H1 (cell line): Measurements from ENCODE around the gene BNC2. TPM values are rescaled to one million over a fixed set of nuclear protein-coding genes. Genes with fewer than 3 reads are reported as not detected.

Source experiments
- CTCF ChIA-PET: fragments of 300-600 bp; sonication (Branson Sonifier 250); formaldehyde crosslinking; loops from one replicate; lab custom pipeline; 2021; ENCODE audit not compliant: partially characterized antibody; lab: Charles Lee
- POLR2A ChIA-PET: fragments of 300-600 bp; sonication (Branson Sonifier 250); formaldehyde crosslinking; loops from one replicate; lab custom pipeline; 2021; ENCODE audit warnings: inconsistent platforms; ENCODE audit not compliant: partially characterized antibody; lab: Charles Lee
- DNase-seq, 2 experiments: peaks; one replicate each; pipeline versions ENCODE4 v3.0.0 to v3.0.0-alpha.2; 2010 to 2022; ENCODE audit warnings: low spot score in 2 of 2, low read depth in 1 of 2, mixed read lengths in 1 of 2
- FAIRE-seq: peaks from 2 replicates; lab custom pipeline; 2011; peaks lifted over from hg19 to GRCh38; lab: Jason Lieb, UNC
- H2AFZ ChIP-seq: 2 replicates; pipeline ENCODE4 v1.8.1; 2012; ENCODE audit warnings: low read length, inconsistent platforms
- H2AK5ac ChIP-seq: 2 replicates; pipeline ENCODE4 v1.6.1; 2013; ENCODE audit warnings: low read depth, low read length
- H2BK120ac ChIP-seq: replicated peaks from 2 replicates; pipeline ENCODE3; 2013; ENCODE audit warnings: low read depth, low read length, inconsistent platforms
- H2BK12ac ChIP-seq: 2 replicates; pipeline ENCODE4 v1.6.1; 2013; ENCODE audit warnings: low read depth, low read length
- H2BK15ac ChIP-seq: 2 replicates; pipeline ENCODE4 v1.6.1; 2013; ENCODE audit warnings: low read length
- H2BK20ac ChIP-seq: 2 replicates; pipeline ENCODE4 v1.6.1; 2013; ENCODE audit warnings: low read length
- H2BK5ac ChIP-seq: 2 replicates; pipeline ENCODE4 v1.6.1; 2013; ENCODE audit warnings: low read depth, low read length
- H3K14ac ChIP-seq: 2 replicates; pipeline ENCODE4 v1.6.1; 2013; ENCODE audit warnings: inconsistent platforms; ENCODE audit not compliant: insufficient read length
- H3K18ac ChIP-seq: 2 replicates; pipeline ENCODE4 v1.6.1; 2013; ENCODE audit warnings: low read length; ENCODE audit errors: extremely low read depth
- H3K23ac ChIP-seq: 2 replicates; pipeline ENCODE4 v1.6.1; 2013; ENCODE audit warnings: inconsistent platforms; ENCODE audit not compliant: insufficient read length
- H3K23me2 ChIP-seq: 2 replicates; pipeline ENCODE4 v1.6.1; 2013; ENCODE audit warnings: low read depth, low read length
- H3K27ac ChIP-seq: 2 replicates; pipeline ENCODE4 v1.6.1; 2011; ENCODE audit warnings: low read depth, low read length, inconsistent platforms
- H3K27me3 ChIP-seq, 4 experiments: replicated peaks in 1 of 4; 1 replicate in 1 of 4; 2 replicates in 3 of 4; pipeline versions ENCODE4 v1.6.1 to v1.8.1; 2011 to 2013; ENCODE audit warnings: low read length in 3 of 4, mild to moderate bottlenecking in 3 of 4, inconsistent platforms in 2 of 4, mixed read lengths in 2 of 4, moderate library complexity in 1 of 4; ENCODE audit not compliant: control insufficient read depth in 3 of 4, insufficient read depth in 3 of 4; ENCODE audit errors: extremely low read depth in 1 of 4
- H3K36me3 ChIP-seq, 4 experiments: 2 replicates each; pipeline versions ENCODE4 v1.6.1 to v1.8.1; 2011 to 2013; ENCODE audit warnings: mild to moderate bottlenecking in 4 of 4, low read length in 3 of 4, moderate library complexity in 2 of 4, control low read depth in 1 of 4, inconsistent platforms in 1 of 4; ENCODE audit not compliant: insufficient read depth in 4 of 4, control insufficient read depth in 2 of 4
- H3K4ac ChIP-seq: replicated peaks from 2 replicates; pipeline ENCODE3; 2013; ENCODE audit warnings: low read length, low read depth, mixed read lengths, inconsistent platforms; ENCODE audit not compliant: insufficient read length
- H3K4me1 ChIP-seq, 4 experiments: replicated peaks in 1 of 4; 1 replicate in 1 of 4; 2 replicates in 3 of 4; pipeline versions ENCODE4 v1.6.1 to v1.8.1; 2011 to 2013; ENCODE audit warnings: low read length in 3 of 4, inconsistent platforms in 2 of 4, mixed read lengths in 1 of 4; ENCODE audit not compliant: insufficient read depth in 4 of 4, control insufficient read depth in 3 of 4
- H3K4me2 ChIP-seq, 2 experiments: 2 replicates each; pipeline versions ENCODE4 v1.6.1 to v1.8.1; 2011 to 2013; ENCODE audit warnings: low read depth in 2 of 2, low read length in 2 of 2, control low read depth in 1 of 2, inconsistent platforms in 1 of 2, mild to moderate bottlenecking in 1 of 2; ENCODE audit not compliant: insufficient read depth in 1 of 2
- H3K4me3 ChIP-seq, 4 experiments: fragments of 200-600, 300-600 bp in 1 of 4; sonication (generic), shearing (Covaris generic), sonication (Bioruptor Twin) in 1 of 4; 2 replicates each; pipeline versions ENCODE4 v1.5.1 to v1.8.1; 2011 to 2016; ENCODE audit warnings: low read length in 4 of 4, low read depth in 3 of 4, control low read depth in 2 of 4, inconsistent platforms in 2 of 4, mild to moderate bottlenecking in 2 of 4, mixed read lengths in 1 of 4, moderate library complexity in 1 of 4; ENCODE audit not compliant: insufficient read depth in 2 of 4; ENCODE audit errors: extremely low read depth in 1 of 4
- H3K56ac ChIP-seq: replicated peaks from 2 replicates; pipeline ENCODE3; 2013; ENCODE audit warnings: low read depth, mild to moderate bottlenecking, mixed read lengths, low read length, inconsistent platforms; ENCODE audit not compliant: insufficient read length
- H3K79me1 ChIP-seq: 2 replicates; pipeline ENCODE4 v1.6.1; 2013; ENCODE audit warnings: low read depth, low read length, control low read depth
- H3K79me2 ChIP-seq, 2 experiments: 2 replicates each; pipeline versions ENCODE4 v1.6.1 to v1.8.1; 2012 to 2013; ENCODE audit warnings: low read length in 2 of 2, mild to moderate bottlenecking in 2 of 2, inconsistent platforms in 1 of 2; ENCODE audit not compliant: insufficient read depth in 2 of 2, control insufficient read depth in 1 of 2
- H3K9ac ChIP-seq, 4 experiments: replicated peaks in 1 of 4; 1 replicate in 1 of 4; 2 replicates in 3 of 4; pipeline versions ENCODE4 v1.6.1 to v1.8.1; 2011 to 2013; ENCODE audit warnings: low read depth in 3 of 4, low read length in 3 of 4, control low read depth in 2 of 4, mild to moderate bottlenecking in 2 of 4, moderate library complexity in 2 of 4, inconsistent platforms in 1 of 4; ENCODE audit errors: extremely low read depth in 1 of 4
- H3K9me3 ChIP-seq, 2 experiments: 2 replicates each; pipeline versions ENCODE4 v1.6.1 to v1.8.1; 2012 to 2013; ENCODE audit warnings: mild to moderate bottlenecking in 2 of 2, moderate library complexity in 2 of 2, control low read depth in 1 of 2, inconsistent platforms in 1 of 2, low read depth in 1 of 2, low read length in 1 of 2, mixed read lengths in 1 of 2; ENCODE audit not compliant: insufficient read depth in 2 of 2
- H4K20me1 ChIP-seq, 2 experiments: replicated peaks in 1 of 2; 2 replicates each; pipeline versions ENCODE3 to v1.8.1; 2011 to 2013; ENCODE audit warnings: inconsistent platforms in 2 of 2, low read length in 2 of 2, mild to moderate bottlenecking in 1 of 2; ENCODE audit not compliant: insufficient read depth in 2 of 2, control insufficient read depth in 1 of 2
- H4K5ac ChIP-seq: 2 replicates; pipeline ENCODE4 v1.6.1; 2013; ENCODE audit warnings: low read length, low read depth, mixed read lengths, inconsistent platforms; ENCODE audit not compliant: insufficient read length
- H4K8ac ChIP-seq: 2 replicates; pipeline ENCODE4 v1.8.0; 2013; ENCODE audit warnings: mild to moderate bottlenecking, moderate library complexity, low read length, inconsistent platforms; ENCODE audit not compliant: insufficient read depth; ENCODE audit errors: extremely low read depth
- H4K91ac ChIP-seq: replicated peaks from 2 replicates; pipeline ENCODE3; 2013; ENCODE audit warnings: low read length, mixed read lengths, inconsistent platforms; ENCODE audit not compliant: insufficient read length
- BACH1 ChIP-seq: IDR thresholded peaks from 2 replicates; pipeline ENCODE4 v1.6.1; 2012; ENCODE audit warnings: low read length, improper control_type of control experiment
- EP300 ChIP-seq, 2 experiments: IDR thresholded peaks; 1 replicate in 1 of 2; 2 replicates in 1 of 2; pipeline ENCODE4 v1.6.1; 2011 to 2012; ENCODE audit warnings: low read depth in 2 of 2, low read length in 2 of 2, mild to moderate bottlenecking in 2 of 2, borderline replicate concordance in 1 of 2, inconsistent platforms in 1 of 2, moderate library complexity in 1 of 2
- FOSL1 ChIP-seq: IDR thresholded peaks from 2 replicates; pipeline ENCODE4 v1.6.1; 2011; ENCODE audit warnings: mild to moderate bottlenecking, low read depth, low read length, moderate library complexity; ENCODE audit not compliant: insufficient read depth
- KDM1A ChIP-seq: fragments of 200-600, 300-600 bp; sonication (generic); IDR thresholded peaks from 2 replicates; pipeline ENCODE4 v1.7.1; 2016; ENCODE audit warnings: mild to moderate bottlenecking, low read length, borderline replicate concordance
- KDM5A ChIP-seq: fragments of 200-600 bp; IDR thresholded peaks from 2 replicates; pipeline ENCODE4 v1.7.1; 2012; ENCODE audit warnings: mild to moderate bottlenecking, low read length, inconsistent platforms, mixed read lengths
- RFX5 ChIP-seq: IDR thresholded peaks from 2 replicates; pipeline ENCODE4 v1.6.1; 2011; ENCODE audit warnings: low read depth, low read length, improper control_type of control experiment, borderline replicate concordance
- SIRT6 ChIP-seq: IDR thresholded peaks from one replicate; pipeline ENCODE4 v1.7.1; 2012; ENCODE audit warnings: low read length, inconsistent platforms
- SP1 ChIP-seq: IDR thresholded peaks from 2 replicates; pipeline ENCODE4 v1.6.1; 2011; ENCODE audit warnings: low read depth, low read length
- SP4 ChIP-seq: IDR thresholded peaks from 2 replicates; pipeline ENCODE4 v1.6.1; 2012; ENCODE audit warnings: low read length, inconsistent platforms
- SRF ChIP-seq: IDR thresholded peaks from 2 replicates; pipeline ENCODE4 v1.6.1; 2011; ENCODE audit warnings: mild to moderate bottlenecking, low read depth, low read length, moderate library complexity
- YY1 ChIP-seq: IDR thresholded peaks from 2 replicates; pipeline ENCODE4 v1.6.1; 2011; ENCODE audit warnings: low read depth, mild to moderate bottlenecking, low read length
- ZNF274 ChIP-seq: IDR thresholded peaks from 2 replicates; pipeline ENCODE4 v1.7.0; 2012; ENCODE audit warnings: low read length, borderline replicate concordance; ENCODE audit errors: extremely low read depth
- WGBS, 2 experiments: shearing (Covaris generic) in 1 of 2; methylation state at CpG; one replicate each; pipeline versions ENCODE4 v1.1.6 to v1.1.7; 2013 to 2015; ENCODE audit warnings: low lambda C conversion rate in 2 of 2, mixed read lengths in 2 of 2, inconsistent platforms in 1 of 2, low coverage in 1 of 2, missing lambda C conversion rate in 1 of 2; ENCODE audit not compliant: insufficient replicate concordance in 2 of 2, insufficient coverage in 1 of 2, insufficient read length in 1 of 2; ENCODE audit errors: extremely low coverage in 1 of 2, missing lambda C conversion rate in 1 of 2; 5-methylcytosine and 5-hydroxymethylcytosine counted together
- polyA plus RNA-seq, 7 experiments: library from polyadenylated mRNA; depleted of rRNA in 3 of 7; stranded (reverse) in 5 of 7; unstranded in 2 of 7; fragments of >200 nt in 5 of 7; fragments of 200-250 nt in 2 of 7; gene quantifications; 1 replicate in 5 of 7; 2 replicates in 1 of 7; 4 replicates in 1 of 7; pipeline versions ENCODE4 v1.2.1 to v1.2.3, GENCODE V29; 2011 to 2013; ENCODE audit warnings: missing spikeins in 2 of 7, mixed read lengths in 2 of 7
- total RNA-seq: library from RNA; stranded (reverse); fragmentation: NEBNext Ultra II Directional; extraction: Animal tissue kit (Norgen Biotek cat#: 25700); gene quantifications from 2 replicates; pipeline ENCODE4 v1.2.1, GENCODE V29; 2021

BNC2 gene
- total and polyA plus RNA-seq, 2 of the 8 experiments (the other 6 are each of a cell fraction or from before 2014, with no cell fraction given), result 16.0 to 26.8 TPM

DNA sequence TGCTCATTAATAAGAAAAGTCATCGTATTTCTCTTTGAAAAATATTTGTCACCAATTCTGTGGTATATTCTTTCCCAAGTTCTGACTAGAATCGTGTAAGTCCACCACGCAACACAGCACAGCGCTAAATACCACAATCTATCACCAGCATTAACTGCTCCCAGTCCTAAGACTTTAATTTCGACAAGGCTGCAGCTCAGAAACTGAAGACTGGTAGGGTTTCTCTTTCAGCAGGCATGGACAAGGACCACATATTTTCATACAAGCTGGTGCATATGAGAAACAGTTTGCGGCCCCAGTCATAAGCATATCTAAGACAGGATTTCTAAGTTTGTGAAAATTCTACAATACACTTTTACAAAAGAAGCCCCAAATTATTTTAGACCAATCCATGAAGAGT lies 24.1 kb downstream of the BNC2 start:
- H4K91ac ChIP-seq, result no peak overlapping the region
- no peak overlapping the region for H2AK5ac ChIP-seq
- no peak overlapping the region for H2BK15ac ChIP-seq
- no peak overlapping the region for H2BK120ac ChIP-seq
- FAIRE-seq (peak; percentile 42), DNase-seq (no peak)
- H3K9me3 ChIP-seq, result no peaks in the 10 kb centered on the region; a peak in 1 of 4 replicates
- H3K23me2 ChIP-seq, result no peaks in the 10 kb centered on the region
- CTCF ChIA-PET, result interaction anchor here (0.6 to 0.9 kb wide), 3 partner anchors 20 to 583 kb away, joined by 3 read pairs; no protein-coding TSS in a partner anchor
- H3K9ac ChIP-seq, result no peak overlapping the region
- no peak overlapping the region for H3K4me2 ChIP-seq
- no peak overlapping the region for H3K23ac ChIP-seq
- H3K14ac ChIP-seq, result no peak overlapping the region
- POLR2A ChIA-PET, result interaction anchor here (0.7 to 1.1 kb wide), 2 partner anchors 10 to 11 kb away, joined by 3 read pairs; no protein-coding TSS in a partner anchor
- no peak overlapping the region for H3K27ac ChIP-seq
- H2BK5ac ChIP-seq, result no peak overlapping the region
- peak overlapping the region; percentile 92 for H3K4ac ChIP-seq
- H2BK20ac ChIP-seq, result no peak overlapping the region
- no peak overlapping the region for H3K18ac ChIP-seq
- peaks cover 0 to 74% of the 10 kb centered on the region in 2 experiments; a peak in 2 of 4 replicates for H3K79me2 ChIP-seq
- 91% methylated on average over 6 of the region's 6 CpGs; no CpG with 5 or more reads in 1 of the 2 experiments for WGBS, 2 experiments
- H2BK12ac ChIP-seq, result no peak overlapping the region
- no peak overlapping the region for H2AFZ ChIP-seq
- H4K8ac ChIP-seq, result no peak overlapping the region
- no peak overlapping the region for H4K5ac ChIP-seq
- H3K79me1 ChIP-seq, result no peaks in the 10 kb centered on the region; the same call in 1 of the 2 replicates
- no peak overlapping the region for H3K4me3 ChIP-seq
- no peaks in the 10 kb centered on the region for H3K27me3 ChIP-seq
- no peak overlapping the region for H3K56ac ChIP-seq
- no peaks in the 10 kb centered on the region for H4K20me1 ChIP-seq
- TF ChIP-seq YY1 (no peak), SIRT6 (no peak), SP4 (no peak), BACH1 (no peak), FOSL1 (no peak), ZNF274 (no peak), SP1 (no peak), EP300 (IDR thresholded peaks at IDR 0.05; ENCODE audit: borderline replicate concordance in 1 of 2, low read depth in 2 of 2, low read length in 2 of 2) (no peak), SRF (no peak), RFX5 (no peak), KDM1A (no peak), KDM5A (no peak)
- H3K4me1 ChIP-seq, result peaks cover 0 to 4% (median 2%) of the 10 kb centered on the region in 4 experiments; a peak in 2 of 7 replicates
- H3K36me3 ChIP-seq, result no peaks in the 10 kb centered on the region; a peak in 1 of 8 replicates
